ENCODE measurements around the gene PHACTR4. TPM values are rescaled to one million over a fixed set of nuclear protein-coding genes. Genes with fewer than 3 reads are reported as not detected.
A peak's percentile ranks its signal among the peaks of the same experiment; 100 is the strongest.
"Not testable (repeated sequence)": the region's sequence is repeated elsewhere in the genome, so short reads cannot be mapped to it uniquely, and the experiment has no call there.

The PHACTR4 gene
- polyA plus RNA-seq, 4 donors, result 61.5 to 89.8 (median 85.0) TPM

DNA sequence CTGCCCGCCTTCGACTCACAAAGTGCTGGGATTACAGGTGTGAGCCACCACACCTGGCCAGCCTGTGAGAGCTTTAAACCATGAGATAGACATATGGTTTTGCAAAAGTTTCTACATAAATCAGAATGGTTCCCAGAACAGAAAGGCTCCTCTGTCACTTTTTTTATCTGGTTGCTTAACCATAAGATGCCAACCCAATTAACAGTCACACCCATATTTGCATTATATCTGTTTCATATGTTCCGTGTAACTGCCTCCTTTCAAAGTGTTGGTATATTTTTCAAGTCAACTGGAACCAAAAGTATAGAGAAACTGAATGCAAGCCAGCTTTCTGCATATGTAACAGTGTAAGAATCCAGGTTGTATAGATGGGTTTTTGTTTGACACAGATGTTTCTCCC is 112.6 kb downstream of the PHACTR4 start:
- no peak for DNase-seq (ENCODE audit: low read depth in 4 of 4, low spot score in 2 of 4)

GRCh38 chr1:28482702-28483101 is 113.2 kb downstream of the PHACTR4 start:
- DNase-seq (ENCODE audit: low read depth in 4 of 4, low spot score in 2 of 4), result no peak

GRCh38 chr1:28494737-28495136 is 125.2 kb downstream of the PHACTR4 start:
- DNase-seq (ENCODE audit: low read depth in 4 of 4, low spot score in 2 of 4), result no peak

DNA sequence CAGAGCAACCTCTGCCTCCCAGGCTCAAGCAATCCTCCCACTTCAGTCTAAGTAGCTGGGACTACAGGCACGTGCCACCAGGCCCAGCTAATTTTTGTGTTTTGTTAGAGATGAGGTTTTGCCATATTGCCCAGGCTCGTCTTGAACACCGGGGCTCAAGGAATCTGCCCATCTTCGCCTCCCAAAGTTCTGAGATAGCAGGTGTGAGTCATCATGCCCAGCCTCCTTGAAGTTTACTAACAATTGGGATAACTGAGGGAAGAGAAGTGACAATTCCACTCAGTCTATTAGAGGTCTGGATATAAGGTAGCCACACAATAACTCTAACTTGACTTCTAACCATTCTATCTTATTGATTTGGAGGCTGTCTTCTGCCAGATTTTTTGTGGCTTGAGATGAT is 130.0 kb downstream of the PHACTR4 start:
- DNase-seq (ENCODE audit: low read depth in 4 of 4, low spot score in 2 of 4), result no peak

GRCh38 chr1:28501925-28502324 is 132.4 kb downstream of the PHACTR4 start:
- no peak for DNase-seq (ENCODE audit: low read depth in 4 of 4, low spot score in 2 of 4)

DNA sequence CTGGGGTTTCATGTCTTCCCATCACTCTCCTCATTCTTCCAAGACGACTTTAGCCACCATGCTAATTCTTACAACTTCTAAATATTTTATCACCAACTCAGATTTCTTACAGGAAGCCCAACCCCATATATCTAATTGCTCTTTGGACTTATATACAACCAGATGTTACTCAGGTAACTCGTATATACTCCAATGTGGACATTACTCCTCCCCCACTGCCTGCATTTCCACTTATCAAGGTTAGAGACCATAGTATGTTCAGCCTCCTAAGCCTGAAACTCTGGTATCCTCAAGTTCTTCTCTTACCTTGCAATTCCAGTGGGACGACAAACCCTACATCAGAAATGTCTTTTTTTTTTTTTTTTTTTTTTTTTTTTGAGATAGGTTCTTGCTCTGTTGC is 133.6 kb downstream of the PHACTR4 start:
- DNase-seq (ENCODE audit: low read depth in 4 of 4, low spot score in 2 of 4), result no peak

- DNase-seq (ENCODE audit: low read depth in 4 of 4, low spot score in 2 of 4), result peak; percentile 94 to 99 (median 96)
Measured at GRCh38 chr1:28505406-28506187, 136.1 kb downstream of the PHACTR4 start, which contains the start of gene RCC1. Gene RCC1 (plus strand): TSS chr1:28506043. CDS start chr1:28529867, 23,824 bp downstream.

GRCh38 chr1:28506907-28507246 is 137.3 kb downstream of the PHACTR4 start:
- no peak for DNase-seq (ENCODE audit: low read depth in 4 of 4, low spot score in 2 of 4)

- no peak for DNase-seq (ENCODE audit: low read depth in 4 of 4, low spot score in 2 of 4)
Measured at GRCh38 chr1:28507247-28507645, 137.7 kb downstream of the PHACTR4 start.

GRCh38 chr1:28507646-28508434 is 138.3 kb downstream of the PHACTR4 start:
- DNase-seq (ENCODE audit: low read depth in 4 of 4, low spot score in 2 of 4), result no peak

DNA sequence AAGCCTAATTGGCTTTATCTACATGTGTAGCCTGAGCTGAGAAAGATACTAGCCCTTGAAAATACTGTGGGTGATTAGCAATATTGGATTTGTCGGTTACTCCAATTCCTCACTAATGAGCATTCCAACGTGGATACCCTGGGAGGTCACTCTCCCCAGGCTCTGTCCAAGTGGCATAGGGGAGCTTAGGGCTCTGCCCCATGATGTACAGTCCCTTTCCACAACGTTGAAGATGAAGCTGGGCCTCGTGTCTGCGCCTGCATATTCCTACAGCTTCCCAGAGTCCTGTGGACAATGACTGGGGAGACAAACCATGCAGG is 138.9 kb downstream of the PHACTR4 start:
- no peak for DNase-seq (ENCODE audit: low read depth in 4 of 4, low spot score in 2 of 4)

DNA sequence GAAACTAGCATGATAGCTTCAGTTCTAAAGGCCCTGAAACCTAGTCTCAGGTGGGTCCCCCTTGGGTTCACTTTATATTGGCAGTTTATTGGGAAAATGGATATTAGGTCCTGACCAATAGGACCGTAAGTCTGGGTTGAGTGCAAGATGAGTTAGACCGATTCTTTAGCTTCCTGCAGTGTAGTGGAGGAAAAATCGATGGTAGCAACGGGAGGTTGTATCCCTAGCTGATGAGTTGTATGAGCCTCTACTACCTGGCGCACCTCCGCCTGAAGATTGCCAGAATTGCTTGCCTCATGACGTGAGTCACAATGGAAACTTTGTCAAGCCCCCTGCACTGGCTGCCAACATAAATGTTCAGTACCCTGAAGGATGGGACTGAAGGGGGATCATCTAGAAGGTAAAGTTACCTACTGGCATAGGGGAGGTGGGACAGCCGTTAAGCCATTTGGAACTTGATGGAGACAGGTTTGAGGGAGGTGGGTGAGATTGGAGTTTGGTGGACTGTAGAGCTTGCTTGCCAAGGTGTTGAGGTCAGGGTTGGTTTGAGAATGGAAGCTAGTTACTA is 140.2 kb downstream of the PHACTR4 start:
- no peak for DNase-seq (ENCODE audit: low read depth in 4 of 4, low spot score in 2 of 4)

DNA sequence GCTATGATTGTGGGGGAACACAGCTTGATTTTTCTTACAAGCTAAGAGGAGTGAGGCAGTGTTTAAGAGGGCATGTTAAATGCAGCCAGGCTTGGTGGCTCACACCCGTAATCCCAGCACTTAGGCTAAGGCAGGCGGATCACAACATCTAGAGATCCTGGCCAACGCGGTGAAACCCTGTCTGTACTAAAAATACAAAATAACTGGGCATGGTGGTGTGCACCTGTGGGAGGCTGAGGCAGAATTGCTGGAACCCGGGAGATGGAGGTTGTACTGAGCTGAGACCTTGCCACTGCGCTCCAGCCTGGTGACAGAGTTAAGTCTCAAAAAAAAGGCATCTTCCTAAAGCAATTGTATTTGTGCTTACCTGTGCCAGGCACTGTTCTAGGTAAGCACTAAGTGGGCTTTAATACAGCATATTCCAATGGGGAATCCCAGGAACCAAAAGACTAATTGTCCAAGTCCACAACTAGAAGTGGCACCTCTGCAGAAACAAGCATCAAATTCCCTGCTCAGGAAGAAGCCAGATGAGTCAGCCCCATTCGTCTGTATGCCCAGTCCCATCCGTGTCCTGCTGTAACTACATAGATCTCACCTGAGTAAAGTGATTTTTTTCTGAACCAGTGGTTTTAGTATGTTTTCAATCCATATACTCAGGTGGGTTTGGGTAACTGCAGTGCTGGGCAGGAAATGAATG is 140.9 kb downstream of the PHACTR4 start:
- DNase-seq (ENCODE audit: low read depth in 4 of 4, low spot score in 2 of 4), result no peak

GRCh38 chr1:28510970-28511440 is 141.5 kb downstream of the PHACTR4 start:
- no peak for DNase-seq (ENCODE audit: low read depth in 4 of 4, low spot score in 2 of 4)

GRCh38 chr1:28512058-28512611 is 142.6 kb downstream of the PHACTR4 start:
- DNase-seq (ENCODE audit: low read depth in 4 of 4, low spot score in 2 of 4), result no peak

GRCh38 chr1:28514445-28514933 is 144.9 kb downstream of the PHACTR4 start:
- not testable (repeated sequence) for DNase-seq (ENCODE audit: low read depth in 4 of 4, low spot score in 2 of 4)

GRCh38 chr1:28516518-28516956 is 147.0 kb downstream of the PHACTR4 start:
- no peak for DNase-seq (ENCODE audit: low read depth in 4 of 4, low spot score in 2 of 4)

DNA sequence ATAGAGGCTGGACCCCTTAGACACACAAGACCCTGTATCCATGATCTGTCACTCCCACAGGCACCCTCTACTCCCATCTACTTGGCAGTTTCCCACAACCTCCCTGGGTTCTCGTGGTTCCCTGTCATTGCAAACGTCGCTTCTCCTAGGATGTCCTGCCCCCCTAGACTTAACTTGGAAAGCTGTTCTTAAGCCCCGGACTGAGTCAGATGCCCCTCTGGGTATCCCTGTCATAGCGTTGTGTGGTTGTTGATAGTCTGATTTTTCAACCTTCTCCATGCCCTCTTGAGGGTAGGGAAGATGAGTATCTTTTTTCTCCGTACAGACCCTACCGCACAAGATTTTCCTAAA is 148.1 kb downstream of the PHACTR4 start:
- DNase-seq (ENCODE audit: low read depth in 4 of 4, low spot score in 2 of 4), result no peak

DNA sequence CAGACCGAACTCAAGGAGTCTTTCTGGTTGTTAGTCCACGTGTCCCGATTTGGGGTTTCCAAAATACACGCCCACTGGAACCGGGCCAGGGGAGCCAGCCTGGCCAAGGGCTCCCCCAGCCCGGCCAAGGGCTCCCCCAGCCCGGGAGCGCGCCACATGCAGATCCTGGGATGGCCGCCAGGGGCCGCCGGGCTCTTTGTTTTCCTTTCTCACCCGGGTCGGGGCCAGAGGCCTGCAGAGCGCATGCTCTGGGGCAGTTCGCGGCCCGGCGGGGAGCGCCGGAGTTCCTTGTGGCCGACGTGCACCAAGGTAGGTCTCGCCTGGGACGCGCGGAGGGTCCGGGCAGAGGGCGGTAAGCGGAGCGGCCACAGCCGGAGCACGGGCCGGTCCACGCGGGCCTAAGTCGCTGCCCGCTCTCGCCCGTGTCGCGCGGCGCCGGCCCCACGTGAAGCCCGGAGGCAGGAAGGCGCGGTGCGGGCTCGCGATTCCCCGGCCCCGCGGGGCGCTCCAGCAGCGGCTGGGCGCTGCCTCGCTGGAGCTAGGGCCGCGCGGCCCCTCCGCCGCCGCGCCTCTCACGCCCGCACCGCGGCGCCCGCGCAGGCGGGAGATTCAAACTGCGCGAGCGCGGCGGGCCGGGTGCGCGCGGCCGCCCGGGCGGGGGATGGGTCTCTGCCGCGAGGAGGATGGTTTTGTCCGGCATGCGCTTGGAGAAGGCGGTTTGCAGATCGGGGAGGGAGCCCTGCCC is 148.6 kb downstream of the PHACTR4 start:
- peak; percentile 77 to 83 (median 80) for DNase-seq (ENCODE audit: low read depth in 4 of 4, low spot score in 2 of 4)
